BJ (cell line): ENCODE measurements around the gene EGFR. TPM values are rescaled to one million over a fixed set of nuclear protein-coding genes. Genes with fewer than 3 reads are reported as not detected.

Source experiments
- CTCF ChIA-PET: fragments of 350-600 bp; formaldehyde crosslinking; extraction: SDS; loops from one replicate; lab custom pipeline; 2021; ENCODE audit warnings: antibody characterized with exemption, inconsistent platforms; lab: Yijun Ruan, JAX
- POLR2A ChIA-PET: fragments of 300-600 bp; sonication (Branson Sonifier 250); formaldehyde crosslinking; extraction: SDS; loops from one replicate; lab custom pipeline; 2021; ENCODE audit warnings: antibody characterized with exemption; lab: Charles Lee
- DNase-seq: peaks from one replicate; pipeline ENCODE4 v3.0.0-alpha.2; 2011; ENCODE audit warnings: low read depth
- H3K27me3 ChIP-seq: 2 replicates; pipeline ENCODE4 v1.6.0; 2011; ENCODE audit warnings: low read length; ENCODE audit not compliant: control insufficient read depth, insufficient read depth
- H3K36me3 ChIP-seq: 2 replicates; pipeline ENCODE4 v1.5.1; 2011; ENCODE audit warnings: low read length; ENCODE audit not compliant: control insufficient read depth, insufficient read depth
- H3K4me3 ChIP-seq: 2 replicates; pipeline ENCODE4 v1.5.1; 2011; ENCODE audit warnings: low read depth, mild to moderate bottlenecking, control low read depth, low read length
- CTCF ChIP-seq: IDR thresholded peaks from 2 replicates; pipeline ENCODE4 v1.5.1; 2011; ENCODE audit warnings: low read depth, mild to moderate bottlenecking, control low read depth, inconsistent platforms, low read length, moderate library complexity; ENCODE audit not compliant: insufficient read depth
- polyA plus RNA-seq: library from polyadenylated mRNA; depleted of rRNA; stranded (reverse); fragments of >200 nt; gene quantifications from 2 replicates; pipeline ENCODE4 v1.2.3, GENCODE V29; 2011

The EGFR gene
- polyA plus RNA-seq, 1 experiment, result 34.0 TPM

GRCh38 chr7:55149001-55149400 is 130.2 kb downstream of the EGFR start:
- ChIA-PET CTCF (interaction anchor here (0.6 kb wide), 1 partner anchor 293 kb away, joined by 4 read pairs; no protein-coding TSS in a partner anchor), POLR2A (no interaction called here)
- H3K4me3 ChIP-seq, result no peak overlapping the region
- no peak for TF ChIP-seq CTCF
- DNase-seq, result no peak
- H3K27me3 ChIP-seq, result no peaks in the 10 kb centered on the region
- peaks cover 35% of the 10 kb centered on the region for H3K36me3 ChIP-seq

GRCh38 chr7:55150166-55150565 is 131.3 kb downstream of the EGFR start:
- Histone ChIP-seq H3K4me3 (no peak overlapping the region), H3K27me3 (no peaks in the 10 kb centered on the region), H3K36me3 (peaks cover 30% of the 10 kb centered on the region)
- ChIA-PET CTCF (no interaction called here), POLR2A (no interaction called here)
- DNase-seq, result no peak
- TF ChIP-seq CTCF, result no peak

GRCh38 chr7:55150709-55151451 is 132.1 kb downstream of the EGFR start:
- ChIA-PET CTCF (no interaction called here), POLR2A (no interaction called here)

GRCh38 chr7:55152516-55152915 is 133.7 kb downstream of the EGFR start:
- TF ChIP-seq CTCF, result no peak
- no peak for DNase-seq
- no peak overlapping the region for H3K4me3 ChIP-seq
- H3K36me3 ChIP-seq, result peaks cover 32% of the 10 kb centered on the region
- POLR2A ChIA-PET, result no interaction called here
- CTCF ChIA-PET, result interaction anchor here (0.6 to 1.2 kb wide), 3 partner anchors 9 to 421 kb away, joined by 3 read pairs; no protein-coding TSS in a partner anchor
- H3K27me3 ChIP-seq, result no peaks in the 10 kb centered on the region

More at GRCh38 chr7:55150709-55151451, 132.1 kb downstream of the EGFR start:
- peaks cover 31% of the 10 kb centered on the region for H3K36me3 ChIP-seq
- no peak for DNase-seq
- no peak for TF ChIP-seq CTCF
- no peak overlapping the region for H3K4me3 ChIP-seq
- H3K27me3 ChIP-seq, result no peaks in the 10 kb centered on the region

GRCh38 chr7:55154096-55154495 is 135.3 kb downstream of the EGFR start:
- CTCF ChIA-PET, result no interaction called here
- POLR2A ChIA-PET, result no interaction called here

More at GRCh38 chr7:55154096-55154495, 135.3 kb downstream of the EGFR start:
- Histone ChIP-seq H3K4me3 (no peak overlapping the region), H3K36me3 (peaks cover 36% of the 10 kb centered on the region), H3K27me3 (no peaks in the 10 kb centered on the region)
- no peak for DNase-seq
- no peak for TF ChIP-seq CTCF
